Activated effector memory CD4-positive, alpha-beta T cell treated with Interleukin-2 at 50 U/mL for 16 hours (primary cell): ENCODE measurements around the gene TMEM213.

Source experiments
- DNase-seq: peaks from one replicate; pipeline ENCODE4 v3.0.0-alpha.2; 2020

TMEM213 gene

DNA sequence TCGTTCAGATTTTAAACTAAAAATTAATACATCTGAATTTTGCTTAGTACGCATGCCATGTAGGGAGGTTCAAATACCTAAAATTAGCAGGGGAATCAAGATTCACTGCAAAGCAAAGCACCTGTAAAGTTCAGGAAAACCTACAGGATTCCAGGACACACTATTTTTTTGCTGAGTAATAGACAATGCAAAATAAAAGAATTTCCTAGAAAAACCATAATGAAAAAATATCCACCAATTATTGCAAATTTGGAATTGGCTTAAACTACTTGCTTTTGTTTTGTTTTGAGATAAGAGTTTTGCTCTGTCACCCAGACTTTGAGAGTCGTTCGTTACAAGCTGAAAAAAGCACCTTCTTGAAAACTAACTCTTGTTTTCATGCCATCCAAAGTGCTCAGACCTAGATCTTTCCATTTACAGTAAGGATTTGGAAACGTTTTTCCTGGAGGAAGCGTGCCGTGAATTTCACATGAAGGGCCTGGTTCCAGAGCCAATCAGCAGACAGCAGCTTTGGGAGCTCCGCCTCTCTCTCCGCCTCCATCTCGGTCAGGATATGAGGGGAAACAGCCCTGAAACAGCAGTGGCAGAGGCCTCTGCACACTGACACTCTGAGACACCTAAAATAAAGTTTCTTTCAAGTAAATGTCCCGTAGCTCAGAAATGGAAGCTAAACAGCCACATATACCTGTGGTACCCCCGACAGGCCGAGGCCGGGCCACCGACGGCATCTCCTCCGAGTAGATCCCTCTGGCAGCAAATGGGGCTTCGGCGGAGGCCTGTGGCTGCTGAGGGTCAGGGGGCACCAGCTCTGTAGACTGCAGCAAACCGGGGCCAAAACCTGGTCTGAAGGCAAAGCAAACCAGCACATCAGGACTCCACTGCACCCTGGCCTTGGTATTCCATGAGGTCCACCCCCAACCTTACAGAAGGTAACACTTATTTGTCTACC lies 46.1 kb downstream of the TMEM213 start:
- DNase-seq = no peak

DNA sequence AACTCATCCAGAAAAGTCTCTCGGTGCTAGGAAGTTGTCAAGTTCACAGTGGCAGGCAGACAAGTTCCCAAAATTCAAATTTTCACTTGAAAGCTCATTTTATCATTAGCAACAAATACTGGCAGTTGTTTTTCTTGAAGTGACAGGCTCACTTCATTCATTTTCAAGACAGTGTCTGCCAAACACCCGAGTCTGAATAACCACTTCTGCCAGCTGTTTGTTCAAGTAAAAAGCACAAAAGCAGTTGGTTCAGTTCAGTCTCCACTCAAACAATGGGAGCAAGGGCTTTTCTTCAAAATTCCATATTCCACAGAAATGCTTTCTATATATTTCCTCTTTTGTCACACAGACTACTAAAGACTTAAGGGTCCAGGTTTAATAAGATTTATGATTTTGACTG lies 47.9 kb downstream of the TMEM213 start:
- DNase-seq = no peak

DNA sequence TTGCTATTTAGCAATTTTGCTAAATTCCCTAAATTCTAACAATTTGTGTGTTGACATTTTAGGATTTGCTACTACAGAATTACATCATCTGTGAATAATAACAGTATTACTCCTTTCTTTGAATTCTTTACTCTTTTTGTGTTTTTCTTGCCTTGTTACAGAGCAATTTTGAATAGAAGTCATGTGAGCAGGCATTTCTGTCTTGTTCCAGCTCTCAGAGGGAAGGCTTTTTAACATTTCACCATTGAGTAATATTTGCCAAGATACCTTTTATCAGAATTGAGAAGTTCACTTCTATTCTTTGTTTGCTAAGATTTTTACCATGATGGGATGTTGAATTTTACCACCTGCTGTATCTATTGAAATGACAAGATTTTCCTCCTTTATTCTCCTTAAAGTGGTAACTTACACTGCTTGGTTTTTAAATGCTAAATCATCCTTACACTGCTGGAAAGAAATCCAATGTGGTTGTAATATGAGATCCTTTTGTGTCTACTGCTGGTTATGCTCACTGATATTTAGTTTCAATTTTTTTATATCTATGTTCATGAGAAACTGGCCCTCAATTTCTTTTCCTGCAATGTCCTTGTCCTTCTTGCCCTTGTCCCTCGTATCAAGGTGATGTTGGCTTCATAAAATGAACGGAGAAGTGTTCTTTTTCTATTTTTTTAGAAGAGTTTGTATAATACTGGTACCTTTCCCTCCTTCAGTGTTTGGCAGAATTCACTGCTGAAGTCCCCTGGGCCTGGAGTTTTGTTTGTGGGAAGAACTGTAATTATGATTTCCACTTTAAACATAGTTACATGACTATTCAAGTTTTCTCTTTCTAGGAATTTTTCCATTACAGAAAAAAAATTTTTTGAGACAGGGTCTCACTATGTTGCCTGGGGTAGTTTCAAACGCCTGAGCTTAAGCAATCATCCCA lies 50.5 kb downstream of the TMEM213 start:
- DNase-seq = no peak

DNA sequence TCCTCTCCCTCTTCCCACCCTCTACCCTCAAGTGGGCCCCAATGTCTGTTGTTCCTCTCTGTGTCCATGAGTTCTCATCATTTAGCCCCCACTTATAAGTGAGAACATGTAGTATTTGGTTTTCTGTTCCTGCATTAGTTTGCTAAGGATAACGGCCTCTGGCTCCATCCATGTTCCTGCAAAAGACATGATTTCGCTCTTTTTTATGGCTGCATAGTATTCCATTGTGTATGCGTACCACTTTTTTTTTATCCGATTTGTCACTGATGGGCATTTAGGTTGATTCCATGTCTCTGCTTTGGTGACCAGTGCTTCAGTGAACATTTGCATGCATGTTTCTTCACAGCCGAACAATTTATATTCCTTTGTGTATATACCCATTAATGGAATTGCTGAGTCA lies 51.9 kb downstream of the TMEM213 start:
- DNase-seq = no peak

DNA sequence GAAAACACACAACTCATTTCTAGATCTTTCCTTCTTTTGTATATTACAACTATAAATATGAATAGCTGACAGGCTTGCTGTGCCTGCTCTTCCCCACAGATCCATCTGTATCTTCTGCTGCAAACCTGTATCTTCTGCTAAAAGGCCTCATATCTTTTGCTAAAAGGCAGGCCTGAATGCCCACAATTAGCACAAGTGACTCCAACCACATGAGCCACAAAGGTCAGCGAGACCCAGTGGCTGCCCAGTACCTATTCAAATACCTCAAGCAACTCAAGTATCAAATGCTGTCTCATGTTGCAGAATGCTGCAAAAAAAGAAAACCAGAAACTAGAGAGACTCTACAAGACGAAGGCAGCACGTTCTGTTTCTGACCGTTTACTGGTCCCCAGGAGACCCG lies 54.7 kb downstream of the TMEM213 start:
- DNase-seq = no peak

DNA sequence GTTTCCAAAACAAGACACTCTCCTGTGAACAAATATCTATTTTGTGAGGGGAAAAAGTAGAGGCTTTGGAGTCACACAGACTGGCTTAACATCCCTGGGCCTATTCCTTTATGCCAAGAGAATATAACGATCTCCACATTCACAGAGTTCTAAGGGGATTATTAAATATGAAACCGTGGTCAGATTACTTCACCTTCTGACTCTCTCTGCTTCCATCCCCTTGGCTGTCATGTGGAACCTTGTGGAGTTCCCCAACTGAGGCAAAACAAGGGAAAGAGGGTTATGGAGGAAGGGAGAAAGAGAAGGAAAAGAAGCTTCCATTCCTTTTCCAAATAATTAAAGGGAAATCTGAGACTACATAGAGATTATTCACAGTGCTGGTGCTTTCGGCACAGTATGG lies 55.7 kb downstream of the TMEM213 start:
- DNase-seq = no peak

- DNase-seq = no peak
Observed at GRCh38 chr7:138854115-138854645, 56.4 kb downstream of the TMEM213 start.

DNA sequence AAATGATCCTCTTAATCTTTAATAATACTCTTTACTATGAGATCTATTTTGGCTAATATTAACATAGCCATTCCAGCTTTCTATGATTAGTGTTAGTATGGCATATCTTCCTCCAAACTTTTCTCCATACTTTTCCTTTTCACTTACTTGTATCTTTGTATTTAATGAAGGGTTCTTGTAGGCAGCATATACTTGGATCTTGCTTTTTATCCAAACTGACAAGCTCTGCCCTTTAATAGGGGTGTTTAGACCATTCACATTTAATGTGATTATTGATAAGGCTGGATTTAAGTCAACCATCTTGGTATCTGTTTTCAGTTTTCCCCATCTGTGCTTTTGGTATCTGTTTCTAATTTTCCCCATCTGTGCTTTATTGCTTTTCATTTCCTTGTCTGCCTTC lies 59.9 kb downstream of the TMEM213 start:
- no peak for DNase-seq

DNA sequence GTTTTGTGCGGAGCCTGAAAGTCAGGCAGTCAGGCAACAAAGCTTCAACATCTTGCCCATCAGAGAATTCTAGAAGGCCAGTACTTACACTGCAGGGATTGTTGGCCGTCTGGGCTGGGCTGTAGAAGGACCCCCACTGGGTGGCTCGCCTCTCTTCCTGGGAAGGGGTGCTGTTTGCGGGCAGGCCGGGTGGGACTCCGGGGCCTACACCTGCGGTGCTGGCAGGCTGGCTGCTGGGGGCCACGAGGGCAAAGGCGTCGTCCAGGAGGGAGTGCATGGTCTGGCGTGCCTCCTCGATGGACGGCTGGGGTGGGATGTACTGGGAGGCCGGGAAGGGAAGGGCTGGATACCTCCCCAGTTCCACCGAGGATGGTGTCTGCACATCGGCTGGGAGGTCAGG lies 63.3 kb downstream of the TMEM213 start:
- no peak for DNase-seq

DNA sequence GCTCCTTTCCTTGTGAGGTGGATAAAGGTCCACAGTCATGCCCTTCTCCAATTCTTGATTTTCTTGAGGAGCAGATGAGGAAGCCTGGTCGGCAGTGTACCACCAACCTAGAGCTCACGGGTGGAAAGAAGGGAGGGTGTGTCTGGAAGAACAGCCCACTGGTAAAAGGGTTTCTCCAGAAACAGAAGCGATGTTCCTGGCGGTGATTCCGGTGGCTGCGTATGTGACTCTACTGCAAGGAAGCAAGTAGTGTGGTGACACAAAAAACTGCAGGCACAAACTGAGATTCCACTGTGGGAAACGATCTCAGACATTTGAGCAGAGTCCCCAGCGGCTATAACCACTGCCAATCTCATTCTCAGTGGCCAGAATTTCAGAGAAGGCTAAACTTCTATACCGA lies 66.1 kb downstream of the TMEM213 start:
- DNase-seq = no peak

DNA sequence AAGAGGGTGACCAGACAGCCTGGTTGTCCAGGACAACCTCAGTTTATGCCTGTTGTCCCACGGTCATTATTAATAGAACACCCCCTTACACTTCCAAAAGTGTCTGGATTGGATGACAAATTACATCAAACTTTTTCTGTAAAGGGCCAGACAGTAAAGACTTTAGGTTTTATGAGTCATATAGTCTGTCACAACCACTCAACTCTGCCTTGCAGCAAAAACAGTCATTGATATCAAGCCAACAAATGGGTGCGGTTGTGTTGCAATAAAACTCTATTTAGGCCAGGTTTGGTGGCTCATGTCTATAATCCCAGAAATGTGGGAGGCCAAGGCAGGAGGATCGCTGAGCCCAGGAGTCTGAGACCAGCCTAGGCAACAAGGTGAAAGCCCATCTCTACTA lies 66.9 kb downstream of the TMEM213 start:
- DNase-seq = no peak

DNA sequence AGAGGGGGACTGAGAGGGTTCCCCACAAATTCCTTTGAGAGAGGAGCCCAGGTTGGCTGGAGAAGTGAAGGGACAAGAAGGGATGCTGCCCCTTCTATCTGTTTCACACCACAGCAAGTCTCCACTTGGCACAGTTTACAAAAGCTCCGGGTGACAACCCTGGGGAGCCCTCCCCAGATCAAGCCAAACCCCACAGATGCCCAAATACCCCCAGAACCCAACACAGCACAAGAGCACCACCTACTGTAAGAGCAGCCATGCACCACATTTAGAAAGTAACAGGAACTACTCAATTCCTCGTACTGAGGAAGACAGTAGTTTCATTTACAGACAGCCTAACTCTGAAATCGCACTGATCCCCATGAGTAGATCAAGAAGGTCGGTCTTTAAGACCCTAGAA lies 68.0 kb downstream of the TMEM213 start:
- no peak for DNase-seq

DNA sequence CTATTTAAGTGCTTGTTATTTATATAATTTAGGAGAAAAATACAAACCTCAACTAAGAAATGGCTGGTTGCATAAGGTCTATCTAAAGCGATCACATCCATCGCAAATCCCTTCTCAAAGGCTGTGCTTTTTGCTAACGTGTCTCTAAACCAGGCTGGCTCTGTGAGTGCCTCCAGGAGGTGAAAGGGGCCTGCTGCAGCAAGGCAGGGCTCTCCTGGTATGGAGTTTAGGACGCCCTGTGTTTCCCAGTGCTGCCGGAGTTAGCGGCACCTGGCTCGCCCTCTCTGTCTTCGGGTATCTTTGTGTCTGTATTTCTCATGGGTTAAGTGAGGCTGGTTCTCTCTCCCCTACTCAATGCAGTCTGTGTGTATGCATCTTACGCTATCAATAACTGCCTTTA lies 68.6 kb downstream of the TMEM213 start:
- no peak for DNase-seq

GRCh38 chr7:138867744-138868143 lies 70.0 kb downstream of the TMEM213 start:
- DNase-seq = no peak

- DNase-seq = no peak
Observed at GRCh38 chr7:138868711-138869110, 70.9 kb downstream of the TMEM213 start.

GRCh38 chr7:138869353-138869752 lies 71.6 kb downstream of the TMEM213 start:
- no peak for DNase-seq

- DNase-seq = no peak
Observed at GRCh38 chr7:138871065-138871813, 73.4 kb downstream of the TMEM213 start.

DNA sequence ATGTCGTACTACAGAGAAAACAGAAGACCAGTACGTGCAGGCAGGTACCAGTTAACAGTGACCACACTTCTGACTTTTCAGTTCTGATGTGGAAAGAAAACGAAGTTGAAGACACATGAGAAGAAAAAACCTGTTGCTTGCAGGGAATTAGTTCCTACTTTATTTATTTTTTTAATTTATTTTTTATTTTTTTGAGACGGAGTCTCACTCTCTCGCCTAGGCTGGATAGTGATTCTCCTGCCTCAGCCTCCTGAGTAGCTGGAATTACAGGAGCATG lies 74.0 kb downstream of the TMEM213 start:
- no peak for DNase-seq

DNA sequence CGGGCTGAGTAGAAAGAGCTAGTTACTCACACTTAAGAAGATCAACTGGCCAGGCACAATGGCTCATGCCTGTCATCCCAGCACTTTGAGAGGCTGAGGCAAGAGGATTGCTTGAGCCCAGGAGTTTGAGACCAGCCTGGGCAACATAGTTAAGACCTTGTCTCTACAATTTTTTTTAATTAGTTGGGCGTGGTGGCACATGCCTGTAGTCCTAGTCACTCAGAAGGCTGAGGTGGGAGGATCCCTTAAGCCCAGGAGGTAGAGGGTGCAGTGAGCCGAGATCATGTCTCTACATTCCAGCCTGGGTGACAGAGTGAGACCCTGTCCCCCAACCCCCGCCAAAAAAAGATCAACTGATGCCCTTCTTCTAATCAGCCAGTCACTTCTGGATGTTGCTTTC lies 74.8 kb downstream of the TMEM213 start:
- no peak for DNase-seq

DNA sequence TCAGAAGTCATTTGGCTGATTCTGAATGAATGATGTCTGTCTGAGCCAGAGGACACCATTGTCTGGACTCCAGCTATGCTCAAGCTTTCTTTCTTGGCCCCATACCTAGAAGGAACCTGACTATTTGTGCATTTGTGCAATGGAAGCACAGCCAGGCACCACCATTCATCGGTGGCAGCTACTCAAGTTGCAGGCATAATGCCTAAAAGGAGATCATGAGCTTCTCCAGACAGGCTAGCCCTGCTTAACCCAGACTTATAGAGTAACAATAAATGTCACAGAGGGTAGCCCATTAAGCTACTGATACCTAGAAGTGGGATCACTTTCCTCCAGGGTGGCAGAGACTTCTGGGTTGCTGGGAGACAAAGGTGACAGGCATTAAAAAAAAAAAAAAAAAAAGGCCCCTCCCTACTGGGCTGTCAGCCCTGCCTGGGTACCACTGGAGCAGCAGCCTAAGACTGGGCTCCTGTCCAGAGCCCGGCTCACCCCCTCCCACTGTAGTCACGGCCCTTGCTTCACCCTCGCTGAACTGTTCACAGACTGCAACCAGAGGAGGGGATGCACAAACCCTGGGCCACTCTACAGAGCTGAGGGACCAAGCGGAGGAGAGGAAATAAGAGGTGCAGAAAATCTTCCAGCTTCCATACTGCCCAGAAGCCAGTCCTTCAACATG lies 75.6 kb downstream of the TMEM213 start:
- DNase-seq = no peak

- DNase-seq = peak; percentile 46
Observed at GRCh38 chr7:138875794-138876193, 78.0 kb downstream of the TMEM213 start.

DNA sequence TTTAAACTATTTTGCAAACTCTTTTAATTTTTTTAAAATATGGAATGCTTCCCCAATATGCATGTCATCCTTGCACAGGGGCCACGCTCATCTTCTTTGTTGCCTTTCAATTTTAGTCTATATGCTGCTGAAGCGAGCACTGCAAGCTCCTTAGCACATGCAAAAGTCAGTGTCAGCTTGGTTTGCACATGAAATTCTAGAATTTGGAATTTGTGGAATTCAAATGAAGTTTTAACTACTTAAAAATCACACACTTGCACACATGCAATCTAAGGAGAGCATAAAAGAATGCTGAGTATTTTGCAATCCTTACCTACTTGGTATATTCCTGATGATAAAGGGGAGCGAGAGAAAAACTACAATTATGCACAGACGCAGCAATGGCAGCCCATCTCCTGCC lies 78.5 kb downstream of the TMEM213 start:
- no peak for DNase-seq

DNA sequence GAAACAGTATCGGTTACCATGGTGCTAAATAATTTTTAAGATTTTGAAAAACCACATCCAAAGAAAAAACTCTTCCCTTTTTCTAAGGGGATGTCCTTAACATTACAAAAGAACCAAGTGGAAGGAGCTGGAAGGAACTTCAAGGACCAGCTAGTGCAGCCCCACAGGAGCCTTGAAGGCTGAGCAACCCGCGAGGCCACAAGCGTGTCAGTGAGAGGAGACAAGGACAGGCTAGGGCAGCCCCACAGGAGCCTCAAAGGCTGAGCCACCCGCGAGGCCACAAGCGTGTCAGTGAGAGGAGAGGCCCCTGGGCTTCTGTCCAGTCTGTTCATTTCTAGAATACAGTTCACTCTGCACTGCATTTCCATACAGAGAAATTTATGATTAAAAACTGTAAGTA lies 80.3 kb downstream of the TMEM213 start:
- DNase-seq = no peak
